Measurements from ENCODE around the gene CACNA2D1. TPM values are rescaled to one million over a fixed set of nuclear protein-coding genes. Genes with fewer than 3 reads are reported as not detected.
"Not testable (repeated sequence)": the region's sequence is repeated elsewhere in the genome, so short reads cannot be mapped to it uniquely, and the experiment has no call there.

The CACNA2D1 gene
- total RNA-seq, 1 donor from 2014 or later: 116 TPM

- not testable (repeated sequence) for H3K4me3 ChIP-seq (ENCODE audit: low read length in 3 of 3); H3K9me3 ChIP-seq (ENCODE audit: control insufficient read depth in 3 of 3, low read length in 3 of 3); H3K36me3 ChIP-seq (ENCODE audit: control insufficient read depth in 3 of 3, insufficient read depth in 3 of 3, low read length in 3 of 3); H3K9ac ChIP-seq (ENCODE audit: low read depth in 1 of 3, low read length in 3 of 3); H3K27ac ChIP-seq (ENCODE audit: low read depth, low read length); H3K27me3 ChIP-seq (ENCODE audit: control insufficient read depth in 3 of 3, insufficient read depth in 3 of 3, low read length in 3 of 3); H3K4me1 ChIP-seq (ENCODE audit: control insufficient read depth in 3 of 3, insufficient read depth in 3 of 3, low read length in 3 of 3)
Observed at GRCh38 chr7:82140608-82141007, 303.0 kb downstream of the CACNA2D1 start.

- Histone ChIP-seq H3K36me3 (ENCODE audit: control insufficient read depth in 3 of 3, insufficient read depth in 3 of 3, low read length in 3 of 3) (peaks cover 0 to 4% (median 0%) of the 10 kb centered on the region in 3 donors), H3K9me3 (ENCODE audit: control insufficient read depth in 3 of 3, low read length in 3 of 3) (no peaks in the 10 kb centered on the region), H3K27ac (ENCODE audit: low read depth, low read length) (no peak overlapping the region), H3K4me1 (ENCODE audit: control insufficient read depth in 3 of 3, insufficient read depth in 3 of 3, low read length in 3 of 3) (peaks cover 0 to 3% (median 0%) of the 10 kb centered on the region in 3 donors), H3K4me3 (ENCODE audit: low read length in 3 of 3) (no peak overlapping the region), H3K9ac (ENCODE audit: low read depth in 1 of 3, low read length in 3 of 3) (no peak overlapping the region), H3K27me3 (ENCODE audit: control insufficient read depth in 3 of 3, insufficient read depth in 3 of 3, low read length in 3 of 3) (no peaks in the 10 kb centered on the region)
Observed at GRCh38 chr7:82131215-82131614, 312.4 kb downstream of the CACNA2D1 start.

- no peaks in the 10 kb centered on the region for H3K27me3 ChIP-seq (ENCODE audit: control insufficient read depth in 3 of 3, insufficient read depth in 3 of 3, low read length in 3 of 3)
- no peak overlapping the region for H3K9ac ChIP-seq (ENCODE audit: low read depth in 1 of 3, low read length in 3 of 3)
- peaks cover 0 to 3% (median 0%) of the 10 kb centered on the region in 3 donors for H3K4me1 ChIP-seq (ENCODE audit: control insufficient read depth in 3 of 3, insufficient read depth in 3 of 3, low read length in 3 of 3)
- no peak overlapping the region for H3K27ac ChIP-seq (ENCODE audit: low read depth, low read length)
- H3K9me3 ChIP-seq (ENCODE audit: control insufficient read depth in 3 of 3, low read length in 3 of 3): no peaks in the 10 kb centered on the region
- no peak overlapping the region for H3K4me3 ChIP-seq (ENCODE audit: low read length in 3 of 3)
- H3K36me3 ChIP-seq (ENCODE audit: control insufficient read depth in 3 of 3, insufficient read depth in 3 of 3, low read length in 3 of 3): no peaks in the 10 kb centered on the region
Observed at GRCh38 chr7:82129091-82129490, 314.5 kb downstream of the CACNA2D1 start.

- Histone ChIP-seq H3K27me3 (ENCODE audit: control insufficient read depth in 3 of 3, insufficient read depth in 3 of 3, low read length in 3 of 3) (no peaks in the 10 kb centered on the region), H3K9ac (ENCODE audit: low read depth in 1 of 3, low read length in 3 of 3) (no peak overlapping the region), H3K4me1 (ENCODE audit: control insufficient read depth in 3 of 3, insufficient read depth in 3 of 3, low read length in 3 of 3) (peaks cover 0 to 3% (median 0%) of the 10 kb centered on the region in 3 donors), H3K9me3 (ENCODE audit: control insufficient read depth in 3 of 3, low read length in 3 of 3) (no peaks in the 10 kb centered on the region), H3K36me3 (ENCODE audit: control insufficient read depth in 3 of 3, insufficient read depth in 3 of 3, low read length in 3 of 3) (no peaks in the 10 kb centered on the region), H3K4me3 (ENCODE audit: low read length in 3 of 3) (no peak overlapping the region), H3K27ac (ENCODE audit: low read depth, low read length) (no peak overlapping the region)
Observed at GRCh38 chr7:82128546-82128945, 315.0 kb downstream of the CACNA2D1 start.

GRCh38 chr7:82126576-82126975 is 317.0 kb downstream of the CACNA2D1 start:
- Histone ChIP-seq H3K27ac (ENCODE audit: low read depth, low read length) (no peak overlapping the region), H3K9me3 (ENCODE audit: control insufficient read depth in 3 of 3, low read length in 3 of 3) (no peaks in the 10 kb centered on the region), H3K27me3 (ENCODE audit: control insufficient read depth in 3 of 3, insufficient read depth in 3 of 3, low read length in 3 of 3) (no peaks in the 10 kb centered on the region), H3K36me3 (ENCODE audit: control insufficient read depth in 3 of 3, insufficient read depth in 3 of 3, low read length in 3 of 3) (no peaks in the 10 kb centered on the region), H3K4me3 (ENCODE audit: low read length in 3 of 3) (no peak overlapping the region), H3K4me1 (ENCODE audit: control insufficient read depth in 3 of 3, insufficient read depth in 3 of 3, low read length in 3 of 3) (peaks cover 0 to 3% (median 0%) of the 10 kb centered on the region in 3 donors), H3K9ac (ENCODE audit: low read depth in 1 of 3, low read length in 3 of 3) (no peak overlapping the region)

- Histone ChIP-seq H3K27ac (ENCODE audit: low read depth, low read length) (no peak overlapping the region), H3K36me3 (ENCODE audit: control insufficient read depth in 3 of 3, insufficient read depth in 3 of 3, low read length in 3 of 3) (no peaks in the 10 kb centered on the region), H3K9ac (ENCODE audit: low read depth in 1 of 3, low read length in 3 of 3) (no peak overlapping the region), H3K9me3 (ENCODE audit: control insufficient read depth in 3 of 3, low read length in 3 of 3) (no peaks in the 10 kb centered on the region), H3K27me3 (ENCODE audit: control insufficient read depth in 3 of 3, insufficient read depth in 3 of 3, low read length in 3 of 3) (no peaks in the 10 kb centered on the region), H3K4me1 (ENCODE audit: control insufficient read depth in 3 of 3, insufficient read depth in 3 of 3, low read length in 3 of 3) (no peaks in the 10 kb centered on the region), H3K4me3 (ENCODE audit: low read length in 3 of 3) (no peak overlapping the region)
Observed at GRCh38 chr7:82124445-82124844, 319.1 kb downstream of the CACNA2D1 start.

- no peaks in the 10 kb centered on the region for H3K9me3 ChIP-seq (ENCODE audit: control insufficient read depth in 3 of 3, low read length in 3 of 3)
- no peak overlapping the region for H3K27ac ChIP-seq (ENCODE audit: low read depth, low read length)
- H3K4me1 ChIP-seq (ENCODE audit: control insufficient read depth in 3 of 3, insufficient read depth in 3 of 3, low read length in 3 of 3): no peaks in the 10 kb centered on the region
- H3K9ac ChIP-seq (ENCODE audit: low read depth in 1 of 3, low read length in 3 of 3): no peak overlapping the region
- no peaks in the 10 kb centered on the region for H3K36me3 ChIP-seq (ENCODE audit: control insufficient read depth in 3 of 3, insufficient read depth in 3 of 3, low read length in 3 of 3)
- no peak overlapping the region for H3K4me3 ChIP-seq (ENCODE audit: low read length in 3 of 3)
- H3K27me3 ChIP-seq (ENCODE audit: control insufficient read depth in 3 of 3, insufficient read depth in 3 of 3, low read length in 3 of 3): no peaks in the 10 kb centered on the region
Observed at GRCh38 chr7:82122275-82122674, 321.3 kb downstream of the CACNA2D1 start.

- Histone ChIP-seq H3K9ac (ENCODE audit: low read depth in 1 of 3, low read length in 3 of 3) (no peak overlapping the region), H3K36me3 (ENCODE audit: control insufficient read depth in 3 of 3, insufficient read depth in 3 of 3, low read length in 3 of 3) (peaks cover 0 to 5% (median 0%) of the 10 kb centered on the region in 3 donors), H3K4me1 (ENCODE audit: control insufficient read depth in 3 of 3, insufficient read depth in 3 of 3, low read length in 3 of 3) (peaks cover 0 to 2% (median 0%) of the 10 kb centered on the region in 3 donors), H3K27me3 (ENCODE audit: control insufficient read depth in 3 of 3, insufficient read depth in 3 of 3, low read length in 3 of 3) (no peaks in the 10 kb centered on the region), H3K4me3 (ENCODE audit: low read length in 3 of 3) (no peak overlapping the region), H3K27ac (ENCODE audit: low read depth, low read length) (no peak overlapping the region), H3K9me3 (ENCODE audit: control insufficient read depth in 3 of 3, low read length in 3 of 3) (no peaks in the 10 kb centered on the region)
Observed at GRCh38 chr7:82114237-82114636, 329.3 kb downstream of the CACNA2D1 start.

GRCh38 chr7:82110146-82110840 is 333.3 kb downstream of the CACNA2D1 start:
- Histone ChIP-seq H3K27ac (ENCODE audit: low read depth, low read length) (no peak overlapping the region), H3K9me3 (ENCODE audit: control insufficient read depth in 3 of 3, low read length in 3 of 3) (no peaks in the 10 kb centered on the region), H3K36me3 (ENCODE audit: control insufficient read depth in 3 of 3, insufficient read depth in 3 of 3, low read length in 3 of 3) (no peaks in the 10 kb centered on the region), H3K27me3 (ENCODE audit: control insufficient read depth in 3 of 3, insufficient read depth in 3 of 3, low read length in 3 of 3) (no peaks in the 10 kb centered on the region), H3K4me1 (ENCODE audit: control insufficient read depth in 3 of 3, insufficient read depth in 3 of 3, low read length in 3 of 3) (peaks cover 0 to 2% (median 0%) of the 10 kb centered on the region in 3 donors), H3K9ac (ENCODE audit: low read depth in 1 of 3, low read length in 3 of 3) (no peak overlapping the region), H3K4me3 (ENCODE audit: low read length in 3 of 3) (no peak overlapping the region)

- Histone ChIP-seq H3K4me3 (ENCODE audit: low read length in 3 of 3) (no peak overlapping the region), H3K36me3 (ENCODE audit: control insufficient read depth in 3 of 3, insufficient read depth in 3 of 3, low read length in 3 of 3) (no peaks in the 10 kb centered on the region), H3K4me1 (ENCODE audit: control insufficient read depth in 3 of 3, insufficient read depth in 3 of 3, low read length in 3 of 3) (peaks cover 0 to 2% (median 0%) of the 10 kb centered on the region in 3 donors), H3K27me3 (ENCODE audit: control insufficient read depth in 3 of 3, insufficient read depth in 3 of 3, low read length in 3 of 3) (no peaks in the 10 kb centered on the region), H3K9me3 (ENCODE audit: control insufficient read depth in 3 of 3, low read length in 3 of 3) (no peaks in the 10 kb centered on the region), H3K27ac (ENCODE audit: low read depth, low read length) (peak overlapping the region; percentile 6), H3K9ac (ENCODE audit: low read depth in 1 of 3, low read length in 3 of 3) (no peak overlapping the region)
Observed at GRCh38 chr7:82109288-82109687, 334.3 kb downstream of the CACNA2D1 start.
